Stimulated activated CD8-positive, alpha-beta memory T cell treated with anti-CD3 and anti-CD28 coated beads, Interleukin-15, amount 100 ng/mL, for 1 hour (primary cell): ENCODE results near the gene MAST2.
"Not testable (repeated sequence)": the region's sequence is repeated elsewhere in the genome, so short reads cannot be mapped to it uniquely, and the experiment has no call there.

Experiments
- DNase-seq: peaks from one replicate; pipeline ENCODE4 v3.0.0-alpha.2; 2020; ENCODE audit warnings: low read depth

Gene MAST2

DNA sequence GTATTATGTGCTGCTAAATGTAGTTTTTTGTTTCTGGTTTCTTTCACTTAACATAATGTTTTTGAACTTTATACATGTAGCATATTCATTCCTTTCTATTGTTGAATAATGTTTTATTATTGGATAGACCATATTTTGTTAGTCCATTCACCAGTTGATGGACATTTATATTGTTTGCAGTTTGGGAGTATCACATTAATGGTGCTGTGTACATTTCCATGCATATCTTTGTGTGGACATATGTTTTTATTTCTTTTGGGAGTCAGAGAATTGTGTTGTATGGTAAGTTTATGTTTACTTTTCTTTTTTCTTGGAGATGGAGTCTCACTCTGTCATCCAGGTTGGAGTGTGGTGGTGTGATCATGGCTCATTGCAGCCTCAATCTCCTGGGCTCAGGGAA, 134.6 kb downstream of the MAST2 start:
- no peak for DNase-seq

DNA sequence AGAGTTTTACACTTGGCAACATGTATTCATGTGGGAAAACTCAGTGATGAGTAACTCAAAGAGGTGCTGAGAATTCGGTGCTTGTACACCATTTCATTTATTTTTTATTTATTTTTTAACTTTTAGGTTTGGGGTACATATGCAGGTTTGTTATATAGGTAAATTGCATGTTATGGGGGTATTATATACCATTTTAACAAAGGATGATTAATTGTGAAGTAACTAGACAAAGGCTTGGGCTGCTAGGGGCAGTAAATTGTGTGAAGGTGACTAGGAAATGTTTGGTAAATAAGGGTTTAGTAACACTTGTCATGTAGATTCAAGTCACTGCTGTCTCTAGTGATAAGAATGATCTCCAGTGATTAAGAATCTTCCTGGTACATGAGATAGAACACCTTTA, 139.0 kb downstream of the MAST2 start:
- no peak for DNase-seq

DNA sequence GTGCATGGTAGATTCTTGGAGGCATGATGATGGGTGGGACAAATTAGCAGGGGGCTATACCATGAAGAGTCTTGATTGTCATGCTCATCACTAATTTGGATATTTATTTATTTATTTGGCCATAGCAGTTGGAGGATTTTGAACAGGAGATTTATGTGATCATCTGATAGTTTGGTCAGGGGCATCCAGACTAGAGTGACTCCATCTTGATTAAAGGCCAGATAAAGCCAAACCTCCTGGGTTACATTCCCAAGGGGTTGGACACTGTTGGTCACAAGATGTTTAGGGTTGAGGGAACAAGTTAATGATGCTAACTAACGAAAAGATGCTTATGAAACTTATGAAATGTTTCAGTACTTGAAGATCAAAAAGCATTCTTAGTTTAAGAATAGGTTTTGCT, 139.8 kb downstream of the MAST2 start:
- DNase-seq = no peak

DNA sequence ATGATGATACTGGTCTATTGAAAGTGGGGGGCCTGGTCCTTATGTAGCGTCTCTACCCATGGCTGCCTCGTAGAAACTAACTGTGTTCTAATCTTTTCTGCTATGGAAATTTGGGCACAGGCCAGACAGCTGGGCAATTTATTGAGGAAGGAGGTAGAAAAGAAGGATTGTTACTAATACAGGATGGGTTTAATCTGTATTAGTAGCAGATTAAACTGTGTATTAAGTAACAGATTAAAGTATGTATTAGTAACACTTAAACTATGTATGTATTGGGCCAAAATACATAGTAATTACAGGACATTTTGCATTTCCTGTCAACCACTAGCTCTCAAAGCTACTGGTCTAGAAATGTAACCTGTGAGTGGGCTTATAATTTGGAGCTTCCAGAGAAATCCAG, 142.0 kb downstream of the MAST2 start:
- DNase-seq = no peak

DNA sequence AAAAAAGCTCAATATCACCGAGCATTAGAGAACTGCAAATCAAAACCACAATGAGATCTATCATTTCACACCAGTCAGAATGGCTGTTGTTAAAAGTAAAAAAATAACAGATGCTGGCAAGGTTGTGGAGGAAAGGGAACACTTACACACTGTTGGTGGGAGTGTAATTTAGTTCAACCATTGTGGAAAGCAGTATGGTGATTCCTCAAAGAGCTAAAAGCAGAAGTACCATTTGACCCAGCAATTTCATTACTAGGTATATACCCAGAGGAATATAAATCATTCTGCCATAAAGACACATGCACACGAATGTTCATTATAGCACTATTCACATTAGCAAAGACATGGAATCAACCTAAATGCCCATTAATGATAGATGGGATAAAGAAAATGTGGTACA, 146.1 kb downstream of the MAST2 start:
- not testable (repeated sequence) for DNase-seq

DNA sequence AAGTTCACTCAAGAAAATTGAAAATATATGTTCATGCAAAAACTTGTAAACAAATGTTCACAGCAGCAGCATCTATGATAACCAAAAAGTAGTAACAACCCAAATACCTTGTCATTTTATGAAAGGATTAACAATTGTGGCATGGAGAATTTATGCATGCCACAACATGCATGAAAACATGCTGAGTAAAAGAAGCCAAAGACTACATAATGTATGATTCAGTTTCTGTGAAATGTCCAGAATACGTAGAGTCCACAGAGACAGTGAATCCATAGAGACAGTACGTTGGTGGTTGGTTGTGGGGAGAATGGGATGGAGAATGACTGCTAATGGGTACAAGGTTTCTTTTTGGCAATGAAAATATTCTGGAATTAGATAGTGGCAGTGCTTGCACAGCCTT, 148.7 kb downstream of the MAST2 start:
- DNase-seq = no peak

DNA sequence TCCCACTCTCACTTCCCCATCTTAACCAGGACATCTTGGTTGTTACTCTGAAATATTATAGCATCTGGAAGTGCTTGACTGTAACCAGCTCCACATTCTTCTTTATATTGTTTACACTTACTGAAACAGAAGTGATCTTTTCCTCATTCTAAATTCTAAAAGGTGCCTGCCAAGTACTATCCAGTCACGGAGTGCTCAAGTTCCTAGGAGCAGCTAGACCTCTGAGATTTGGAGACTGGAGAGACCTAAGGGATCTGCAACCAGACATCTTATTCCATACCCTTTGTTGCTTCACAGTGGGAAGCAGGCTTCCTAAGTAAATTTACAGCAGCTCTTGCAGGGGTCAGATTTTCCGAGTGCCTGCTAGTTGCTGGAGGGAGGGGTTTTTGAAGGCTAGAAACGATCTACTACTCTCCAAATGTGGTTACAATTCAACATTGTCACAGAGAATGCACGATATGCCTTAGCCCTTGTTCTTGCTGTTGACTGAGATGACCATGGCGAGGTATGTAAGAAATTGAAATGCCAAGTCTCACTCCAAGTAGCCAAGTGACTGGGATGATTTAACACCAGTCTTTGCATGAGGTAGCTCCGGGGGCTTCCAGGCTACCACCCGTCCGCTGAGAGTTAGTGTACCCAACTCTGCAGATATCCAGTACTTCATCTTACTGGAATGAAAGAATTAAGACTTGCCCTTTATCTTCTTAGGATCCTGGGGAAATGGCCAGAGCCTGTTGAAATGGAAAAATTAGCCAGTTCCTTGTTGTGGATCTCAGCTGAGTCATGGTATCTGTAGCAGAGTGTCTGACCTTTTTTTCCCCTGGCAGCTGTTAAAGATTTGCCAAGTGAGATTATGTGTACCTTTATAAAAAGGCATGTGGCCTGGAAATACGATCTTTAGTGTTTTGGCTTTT, 150.8 kb downstream of the MAST2 start:
- no peak for DNase-seq

DNA sequence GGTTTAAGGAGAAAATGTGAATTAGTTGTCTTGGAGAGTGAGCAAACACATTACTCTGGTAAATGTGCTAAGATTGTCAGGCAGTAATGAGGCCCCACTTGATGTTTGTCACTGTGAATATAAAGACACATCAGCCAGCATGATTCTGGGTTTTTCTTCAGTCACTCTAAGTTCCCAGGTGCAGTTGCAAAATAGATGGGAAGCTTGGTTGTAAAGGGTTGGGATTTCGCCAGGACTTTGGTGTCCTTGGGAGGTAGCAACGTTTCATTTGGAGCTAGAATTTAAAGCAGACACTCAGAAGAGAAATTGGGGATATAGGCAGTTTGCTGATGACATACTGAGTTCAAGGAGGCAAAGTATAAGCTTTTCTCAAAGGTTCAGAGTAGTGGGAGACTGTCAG, 154.3 kb downstream of the MAST2 start:
- no peak for DNase-seq

DNA sequence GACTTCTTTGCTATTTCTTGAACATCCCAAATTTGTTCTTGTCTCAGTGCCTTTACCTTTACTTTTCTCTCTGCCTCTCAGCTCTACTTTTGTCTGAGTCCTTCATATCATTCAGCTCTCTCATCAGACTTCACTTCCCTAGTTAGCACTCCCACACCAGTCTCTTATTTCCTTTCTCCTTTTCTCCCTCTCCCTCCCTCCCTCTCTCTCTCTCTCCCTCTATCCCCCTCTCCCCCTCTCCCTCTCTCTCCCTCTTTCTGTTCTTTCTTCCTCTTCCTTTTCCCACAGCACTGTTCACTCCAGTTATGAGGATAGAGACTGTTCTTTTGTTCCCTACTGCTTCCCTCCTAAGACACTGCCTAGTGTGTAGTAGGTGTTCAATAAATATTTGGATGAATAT, 154.9 kb downstream of the MAST2 start:
- no peak for DNase-seq

DNA sequence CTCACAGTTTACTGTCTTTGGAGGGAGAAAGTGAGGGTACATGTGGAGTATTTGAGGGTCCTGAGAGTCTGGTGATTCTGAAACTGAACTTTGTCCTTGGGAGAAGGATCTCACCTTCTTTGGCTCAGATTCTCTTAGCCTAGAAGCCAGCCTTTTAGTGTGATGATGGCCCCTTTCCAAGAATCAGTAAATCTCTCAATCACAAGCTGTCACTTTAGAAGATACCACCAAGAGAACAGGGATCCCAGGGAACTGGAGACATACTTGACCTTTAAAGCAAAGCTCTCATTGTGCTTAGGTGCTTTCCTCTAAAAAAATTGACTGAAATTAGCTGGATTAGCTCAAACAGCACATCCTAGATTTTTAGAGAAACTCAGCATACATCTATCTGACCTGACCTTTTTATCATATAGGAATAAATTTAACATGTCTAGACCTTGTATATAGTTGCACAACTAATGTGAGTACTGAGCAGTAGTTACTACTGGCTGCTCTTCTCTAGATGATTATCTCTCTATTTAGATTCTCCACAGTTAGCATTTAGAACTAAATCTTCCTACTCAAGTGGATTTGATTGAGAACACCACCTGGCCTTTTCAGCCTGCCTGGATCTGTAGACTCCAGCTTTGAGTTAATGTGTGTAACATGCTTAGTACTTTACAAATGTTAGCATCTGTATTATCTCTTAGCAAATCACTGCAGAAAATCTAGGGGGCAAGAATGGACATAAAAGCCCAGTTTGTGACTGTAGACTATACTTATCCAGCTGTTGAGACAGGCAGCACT, 157.7 kb downstream of the MAST2 start:
- DNase-seq = no peak

DNA sequence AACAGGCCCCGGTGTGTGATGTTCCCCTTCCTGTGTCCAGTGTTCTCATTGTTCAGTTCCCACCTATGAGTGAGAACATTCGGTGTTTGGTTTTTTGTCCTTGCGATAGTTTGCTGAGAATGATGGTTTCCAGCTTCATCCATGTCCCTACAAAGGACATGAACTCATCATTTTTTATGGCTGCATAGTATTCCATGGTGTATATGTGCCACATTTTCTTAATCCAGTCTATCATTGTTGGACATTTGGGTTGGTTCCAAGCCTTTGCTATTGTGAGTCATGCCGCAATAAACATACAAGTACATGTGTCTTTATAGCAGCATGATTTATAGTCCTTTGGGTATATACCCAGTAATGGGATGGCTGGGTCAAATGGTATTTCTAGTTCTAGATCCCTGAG, 158.5 kb downstream of the MAST2 start:
- DNase-seq = not testable (repeated sequence)

DNA sequence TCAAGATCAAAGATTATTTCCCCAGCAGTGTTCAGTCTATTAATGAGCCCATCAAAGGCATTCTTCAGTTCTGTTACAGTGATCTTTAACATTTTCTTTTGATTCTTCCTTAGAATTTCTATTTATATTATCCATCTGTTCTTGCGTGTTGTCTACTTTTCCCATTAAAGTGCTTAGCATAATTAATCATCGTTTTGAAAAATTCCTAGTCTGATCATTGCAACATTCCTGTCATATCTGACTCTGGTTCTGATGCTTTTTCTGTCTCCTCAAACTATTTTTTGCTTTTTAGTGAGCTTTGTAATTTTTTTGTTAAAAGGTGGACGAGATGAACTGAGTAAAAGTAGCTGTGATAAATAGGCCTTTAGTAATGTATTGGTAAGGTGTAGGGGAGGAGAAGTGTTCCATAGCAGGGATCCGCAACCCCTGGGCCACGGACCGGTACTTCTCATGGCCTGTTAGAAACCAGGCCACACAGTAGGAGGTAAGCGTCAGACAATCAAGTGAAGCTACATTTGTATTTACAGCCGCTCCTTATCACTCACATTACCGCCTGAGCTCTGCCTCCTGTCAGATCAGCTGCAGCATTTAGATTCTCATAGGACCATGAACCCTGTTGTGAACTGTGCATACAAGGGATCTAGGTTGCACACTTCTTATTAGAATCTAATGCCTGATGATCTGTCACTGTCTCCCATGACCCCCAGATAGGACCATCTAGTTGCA, 165.7 kb downstream of the MAST2 start:
- DNase-seq = no peak

DNA sequence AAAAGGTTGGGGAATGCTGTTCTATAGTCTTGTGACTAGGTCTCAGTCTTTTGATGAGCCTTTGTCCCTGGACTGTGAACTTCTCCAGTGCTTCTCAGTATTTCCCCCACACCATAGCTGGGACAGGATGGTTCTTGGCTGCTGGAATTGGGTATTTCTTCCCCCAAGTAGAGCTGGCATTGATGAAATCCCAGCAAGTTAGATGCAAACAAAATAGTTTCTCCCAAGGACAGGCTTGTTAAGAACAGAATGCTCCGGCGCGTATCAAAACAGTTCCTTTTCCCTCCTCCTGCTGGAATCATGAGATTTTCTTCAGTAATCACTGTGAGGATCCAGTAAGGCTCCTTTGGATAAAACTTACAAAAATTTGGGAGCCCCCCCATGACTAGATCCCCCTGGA, 166.5 kb downstream of the MAST2 start:
- no peak for DNase-seq

DNA sequence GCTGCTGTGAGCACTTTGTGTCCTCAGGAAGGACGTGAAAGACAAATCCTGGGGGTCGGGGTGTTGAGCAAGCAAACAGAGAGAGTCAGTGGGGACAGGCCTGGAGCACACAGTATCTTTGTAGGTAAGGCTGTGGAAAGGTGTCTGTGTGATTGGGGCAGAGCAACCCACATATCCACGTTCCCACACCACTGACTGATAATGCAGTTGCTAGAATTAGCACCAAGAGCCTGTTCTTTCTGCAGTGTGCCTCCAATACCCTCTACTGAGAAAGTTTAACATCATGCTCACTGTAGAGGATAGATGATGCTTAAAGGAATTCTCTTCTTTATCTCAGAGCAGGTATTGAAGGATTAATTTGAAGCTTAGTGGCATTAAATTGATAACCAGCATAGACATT, 167.9 kb downstream of the MAST2 start:
- DNase-seq = no peak

DNA sequence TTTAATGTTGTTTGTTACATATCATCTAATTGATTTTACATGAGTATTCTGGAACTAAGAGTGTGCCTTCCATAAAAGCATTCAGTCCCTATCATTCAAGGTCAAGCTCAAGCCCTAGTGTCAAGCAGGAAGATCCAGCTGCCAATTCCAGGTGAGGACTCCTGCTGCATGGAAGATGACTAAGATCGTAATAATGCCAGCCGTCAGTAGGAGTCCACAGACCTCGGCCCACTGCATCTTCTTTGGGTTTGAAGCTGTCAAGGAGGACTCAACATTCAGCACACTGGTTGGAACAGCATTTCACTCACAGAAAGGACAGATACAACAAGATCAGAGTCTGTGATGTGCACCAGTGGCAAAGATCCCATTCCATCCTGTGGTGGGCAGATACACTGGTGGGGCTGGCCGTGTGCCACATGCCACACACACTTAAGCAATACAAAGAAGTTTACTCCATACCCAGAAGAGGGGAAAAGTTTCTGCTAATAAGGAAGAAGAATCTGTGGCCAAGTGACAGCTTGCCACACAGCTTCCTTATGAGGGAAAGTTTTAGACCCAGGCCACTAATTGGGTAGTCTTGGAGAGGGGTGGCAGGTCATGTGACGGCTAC, 168.6 kb downstream of the MAST2 start:
- no peak for DNase-seq

DNA sequence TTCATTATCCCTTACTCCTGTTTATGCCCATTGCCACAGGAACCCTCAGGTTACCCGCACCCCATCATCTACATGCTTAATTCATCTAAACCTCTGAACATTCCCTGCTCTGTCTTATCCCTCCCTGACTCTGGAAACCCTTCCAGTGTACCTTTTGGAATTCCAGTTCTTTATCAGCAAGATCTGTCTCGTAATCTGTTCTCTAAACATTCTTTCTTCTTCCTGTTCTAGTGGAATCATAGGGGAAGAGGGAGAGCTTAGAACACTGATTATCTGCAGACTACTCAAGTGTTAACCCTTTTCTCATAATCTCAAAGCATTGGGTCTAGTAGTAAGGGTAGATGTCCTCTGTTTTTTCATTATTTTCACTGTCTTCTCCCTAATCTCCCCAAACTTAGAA, 169.2 kb downstream of the MAST2 start:
- no peak for DNase-seq

DNA sequence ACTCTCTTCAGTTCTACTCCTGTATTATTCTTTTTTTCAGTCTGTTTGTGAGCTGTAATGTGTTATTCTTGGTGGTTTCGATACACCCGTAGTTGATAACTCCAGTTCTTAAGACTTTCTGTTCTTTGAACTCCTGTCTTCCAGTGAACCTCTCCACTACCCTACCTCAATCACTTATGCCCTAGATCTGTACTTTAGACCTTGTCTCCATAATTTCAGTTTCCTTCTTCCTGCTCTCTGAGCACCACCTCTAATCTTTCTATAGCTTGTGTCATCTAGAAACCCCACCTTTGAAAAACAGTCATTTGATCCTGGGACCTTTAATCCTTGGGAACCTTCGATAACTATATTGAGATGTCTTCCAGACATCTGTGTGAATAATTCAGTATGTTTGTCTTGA, 169.7 kb downstream of the MAST2 start:
- DNase-seq = no peak

DNA sequence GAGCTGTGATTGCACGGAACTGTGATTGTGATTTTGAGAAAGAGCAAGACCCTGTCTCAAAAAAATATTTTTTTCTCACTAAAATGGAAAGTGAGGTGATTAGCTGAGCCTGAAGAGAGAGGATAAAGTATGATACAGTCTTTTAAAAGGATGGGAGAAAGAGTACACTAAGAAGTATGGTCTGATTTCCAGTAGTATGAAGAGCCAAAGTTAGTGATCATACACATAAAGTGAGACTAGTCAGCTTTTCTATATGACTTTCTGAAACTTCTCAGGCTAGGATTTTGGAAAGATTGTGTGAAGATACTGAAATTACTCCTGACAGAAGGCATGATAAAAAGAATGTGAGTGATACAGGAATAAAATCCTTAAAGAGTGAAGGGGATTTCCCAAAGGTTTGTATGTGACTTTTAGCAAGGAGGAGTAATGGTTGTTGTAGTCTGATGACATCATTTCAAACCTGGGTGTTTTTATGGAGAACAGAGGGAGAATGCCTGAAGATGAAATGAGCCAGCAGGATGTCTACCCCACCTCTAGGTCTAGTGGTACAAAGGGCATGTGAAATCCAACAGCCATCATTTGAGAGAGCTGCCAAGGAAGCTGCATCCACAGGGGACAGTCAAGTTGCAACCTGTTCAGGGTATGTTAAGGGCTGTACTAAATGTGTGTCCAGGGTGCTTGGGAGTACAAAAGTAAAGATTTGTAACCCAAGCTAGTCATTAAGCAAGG, 171.3 kb downstream of the MAST2 start:
- no peak for DNase-seq

DNA sequence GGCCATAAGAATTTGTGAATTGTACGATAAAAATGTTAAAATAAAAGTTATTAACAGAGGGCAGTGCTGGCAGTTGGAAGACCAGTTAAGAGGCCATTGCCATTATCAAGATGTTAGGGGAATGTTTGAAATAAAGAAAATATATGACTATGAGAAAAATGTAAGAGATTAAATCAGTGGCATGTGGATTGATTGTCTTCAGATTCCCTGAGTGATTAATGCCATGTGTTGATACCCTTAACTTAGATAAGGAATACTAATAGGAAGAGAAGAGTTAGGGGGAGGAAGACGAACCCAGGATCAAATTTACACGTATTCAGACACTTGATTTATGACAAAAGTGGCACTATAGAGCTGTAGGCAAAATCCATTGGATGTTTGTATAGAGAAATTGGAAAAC, 173.2 kb downstream of the MAST2 start:
- DNase-seq = no peak

DNA sequence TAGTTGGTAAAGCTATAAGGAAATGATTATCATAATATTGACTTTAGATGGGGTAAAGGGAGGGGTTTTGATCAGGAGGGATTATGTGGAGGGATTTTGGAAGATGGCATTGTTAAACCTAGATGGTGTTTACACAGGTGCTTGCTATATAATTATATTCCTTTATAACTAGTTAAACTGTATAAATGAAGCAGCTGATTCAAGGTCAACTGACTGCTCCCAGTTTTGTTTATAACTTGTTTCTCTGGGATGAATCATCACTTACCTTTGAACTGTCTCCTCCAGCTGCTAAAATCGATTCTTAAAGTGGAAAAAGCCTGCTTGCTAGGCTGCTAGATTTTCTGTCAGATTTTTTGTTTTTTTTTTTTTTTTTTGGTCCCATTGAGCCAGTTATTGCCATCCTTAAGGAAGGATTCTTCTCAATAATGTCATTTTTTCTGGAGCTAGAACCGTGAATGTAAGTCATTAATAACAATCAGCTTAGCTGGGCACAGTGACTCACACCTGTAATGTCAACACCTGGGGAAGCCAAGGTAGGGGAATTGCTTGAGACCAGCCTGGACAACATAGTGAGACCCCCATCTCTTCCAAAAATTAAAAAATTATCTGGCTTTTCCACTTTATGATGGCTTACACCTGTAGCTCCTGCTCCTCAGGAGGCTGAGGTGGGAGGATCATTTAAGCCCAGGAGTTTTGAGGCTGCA, 175.8 kb downstream of the MAST2 start:
- no peak for DNase-seq

DNA sequence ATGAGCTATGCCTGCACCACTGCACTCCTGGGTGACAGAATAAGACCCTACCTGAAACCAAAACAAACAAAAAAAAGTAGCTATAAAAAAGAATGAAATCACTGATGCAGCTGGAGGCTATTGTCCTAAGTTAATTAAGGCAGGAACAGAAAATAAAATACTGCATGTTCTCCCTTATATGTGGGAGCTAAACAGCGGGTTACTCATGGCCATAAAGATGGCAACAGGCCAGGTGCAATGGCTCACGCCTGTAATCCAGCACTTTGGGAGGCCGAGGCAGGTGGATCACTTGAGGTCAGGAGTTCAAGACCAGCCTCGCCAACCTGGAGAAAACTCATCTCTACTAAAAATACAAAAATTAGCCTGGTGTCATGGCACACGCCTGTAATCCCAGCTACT, 176.4 kb downstream of the MAST2 start:
- no peak for DNase-seq
